ENCODE results near the gene TSNAXIP1.

The TSNAXIP1 gene

GRCh38 chr16:67806428-67807147, at the start of gene TSNAXIP1, which contains the start of gene RANBP10:
Gene TSNAXIP1, plus strand, starts transcription at chr16:67806889. Its CDS starts 261 bp downstream, at chr16:67807150.
Gene RANBP10, minus strand, starts transcription at chr16:67806560. Its CDS starts 24 bp downstream, at chr16:67806536.
- DNase-seq (ENCODE audit: low read depth in 3 of 3): peak; percentile 88 to 97 (median 95)

GRCh38 chr16:67758006-67758405, 48.7 kb upstream of the TSNAXIP1 start:
- DNase-seq (ENCODE audit: low read depth in 3 of 3): no peak

GRCh38 chr16:67758966-67759365, 47.7 kb upstream of the TSNAXIP1 start:
- no peak for DNase-seq (ENCODE audit: low read depth in 3 of 3)

- no peak for DNase-seq (ENCODE audit: low read depth in 3 of 3)
Observed at GRCh38 chr16:67760206-67760955, 46.3 kb upstream of the TSNAXIP1 start.

- DNase-seq (ENCODE audit: low read depth in 3 of 3): no peak
Observed at GRCh38 chr16:67760956-67761230, 45.8 kb upstream of the TSNAXIP1 start.

GRCh38 chr16:67761924-67762323, 44.8 kb upstream of the TSNAXIP1 start:
- no peak for DNase-seq (ENCODE audit: low read depth in 3 of 3)

- no peak for DNase-seq (ENCODE audit: low read depth in 3 of 3)
Observed at GRCh38 chr16:67762385-67762784, 44.3 kb upstream of the TSNAXIP1 start.

- no peak for DNase-seq (ENCODE audit: low read depth in 3 of 3)
Observed at GRCh38 chr16:67763066-67763465, 43.6 kb upstream of the TSNAXIP1 start.

- no peak for DNase-seq (ENCODE audit: low read depth in 3 of 3)
Observed at GRCh38 chr16:67764158-67764667, 42.5 kb upstream of the TSNAXIP1 start.

- no peak for DNase-seq (ENCODE audit: low read depth in 3 of 3)
Observed at GRCh38 chr16:67766291-67766690, 40.4 kb upstream of the TSNAXIP1 start.

GRCh38 chr16:67767953-67768352, 38.7 kb upstream of the TSNAXIP1 start:
- DNase-seq (ENCODE audit: low read depth in 3 of 3): no peak

GRCh38 chr16:67770346-67770991, 36.2 kb upstream of the TSNAXIP1 start:
- no peak for DNase-seq (ENCODE audit: low read depth in 3 of 3)

GRCh38 chr16:67773099-67773498, 33.6 kb upstream of the TSNAXIP1 start:
- DNase-seq (ENCODE audit: low read depth in 3 of 3): no peak

GRCh38 chr16:67773569-67774456, 32.9 kb upstream of the TSNAXIP1 start:
- DNase-seq (ENCODE audit: low read depth in 3 of 3): no peak

- DNase-seq (ENCODE audit: low read depth in 3 of 3): no peak
Observed at GRCh38 chr16:67774457-67774853, 32.2 kb upstream of the TSNAXIP1 start.

GRCh38 chr16:67775273-67775672, 31.4 kb upstream of the TSNAXIP1 start:
- no peak for DNase-seq (ENCODE audit: low read depth in 3 of 3)

- DNase-seq (ENCODE audit: low read depth in 3 of 3): no peak
Observed at GRCh38 chr16:67779256-67780014, 27.3 kb upstream of the TSNAXIP1 start.

- DNase-seq (ENCODE audit: low read depth in 3 of 3): no peak
Observed at GRCh38 chr16:67780847-67781564, 25.7 kb upstream of the TSNAXIP1 start.

GRCh38 chr16:67781565-67781921, 25.1 kb upstream of the TSNAXIP1 start:
- DNase-seq (ENCODE audit: low read depth in 3 of 3): no peak
